H1 (cell line): ENCODE results near the gene NFAT5. TPM values are rescaled to one million over a fixed set of nuclear protein-coding genes. Genes with fewer than 3 reads are reported as not detected.

Experiments
- CTCF ChIA-PET: fragments of 300-600 bp; sonication (Branson Sonifier 250); formaldehyde crosslinking; loops from one replicate; lab custom pipeline; 2021; ENCODE audit not compliant: partially characterized antibody; lab: Charles Lee
- POLR2A ChIA-PET: fragments of 300-600 bp; sonication (Branson Sonifier 250); formaldehyde crosslinking; loops from one replicate; lab custom pipeline; 2021; ENCODE audit warnings: inconsistent platforms; ENCODE audit not compliant: partially characterized antibody; lab: Charles Lee
- DNase-seq, 2 experiments: peaks; one replicate each; pipeline versions ENCODE4 v3.0.0 to v3.0.0-alpha.2; 2010 to 2022; ENCODE audit warnings: low spot score in 2 of 2, low read depth in 1 of 2, mixed read lengths in 1 of 2
- FAIRE-seq: peaks from 2 replicates; lab custom pipeline; 2011; peaks lifted over from hg19 to GRCh38; lab: Jason Lieb, UNC
- H2AFZ ChIP-seq: 2 replicates; pipeline ENCODE4 v1.8.1; 2012; ENCODE audit warnings: low read length, inconsistent platforms
- H2AK5ac ChIP-seq: 2 replicates; pipeline ENCODE4 v1.6.1; 2013; ENCODE audit warnings: low read depth, low read length
- H2BK120ac ChIP-seq: replicated peaks from 2 replicates; pipeline ENCODE3; 2013; ENCODE audit warnings: low read depth, low read length, inconsistent platforms
- H2BK12ac ChIP-seq: 2 replicates; pipeline ENCODE4 v1.6.1; 2013; ENCODE audit warnings: low read depth, low read length
- H2BK15ac ChIP-seq: 2 replicates; pipeline ENCODE4 v1.6.1; 2013; ENCODE audit warnings: low read length
- H2BK20ac ChIP-seq: 2 replicates; pipeline ENCODE4 v1.6.1; 2013; ENCODE audit warnings: low read length
- H2BK5ac ChIP-seq: 2 replicates; pipeline ENCODE4 v1.6.1; 2013; ENCODE audit warnings: low read depth, low read length
- H3K14ac ChIP-seq: 2 replicates; pipeline ENCODE4 v1.6.1; 2013; ENCODE audit warnings: inconsistent platforms; ENCODE audit not compliant: insufficient read length
- H3K18ac ChIP-seq: 2 replicates; pipeline ENCODE4 v1.6.1; 2013; ENCODE audit warnings: low read length; ENCODE audit errors: extremely low read depth
- H3K23ac ChIP-seq: 2 replicates; pipeline ENCODE4 v1.6.1; 2013; ENCODE audit warnings: inconsistent platforms; ENCODE audit not compliant: insufficient read length
- H3K23me2 ChIP-seq: 2 replicates; pipeline ENCODE4 v1.6.1; 2013; ENCODE audit warnings: low read depth, low read length
- H3K27ac ChIP-seq: 2 replicates; pipeline ENCODE4 v1.6.1; 2011; ENCODE audit warnings: low read depth, low read length, inconsistent platforms
- H3K27me3 ChIP-seq, 4 experiments: replicated peaks in 1 of 4; 1 replicate in 1 of 4; 2 replicates in 3 of 4; pipeline versions ENCODE4 v1.6.1 to v1.8.1; 2011 to 2013; ENCODE audit warnings: low read length in 3 of 4, mild to moderate bottlenecking in 3 of 4, inconsistent platforms in 2 of 4, mixed read lengths in 2 of 4, moderate library complexity in 1 of 4; ENCODE audit not compliant: control insufficient read depth in 3 of 4, insufficient read depth in 3 of 4; ENCODE audit errors: extremely low read depth in 1 of 4
- H3K36me3 ChIP-seq, 4 experiments: 2 replicates each; pipeline versions ENCODE4 v1.6.1 to v1.8.1; 2011 to 2013; ENCODE audit warnings: mild to moderate bottlenecking in 4 of 4, low read length in 3 of 4, moderate library complexity in 2 of 4, control low read depth in 1 of 4, inconsistent platforms in 1 of 4; ENCODE audit not compliant: insufficient read depth in 4 of 4, control insufficient read depth in 2 of 4
- H3K4ac ChIP-seq: replicated peaks from 2 replicates; pipeline ENCODE3; 2013; ENCODE audit warnings: low read length, low read depth, mixed read lengths, inconsistent platforms; ENCODE audit not compliant: insufficient read length
- H3K4me1 ChIP-seq, 4 experiments: replicated peaks in 1 of 4; 1 replicate in 1 of 4; 2 replicates in 3 of 4; pipeline versions ENCODE4 v1.6.1 to v1.8.1; 2011 to 2013; ENCODE audit warnings: low read length in 3 of 4, inconsistent platforms in 2 of 4, mixed read lengths in 1 of 4; ENCODE audit not compliant: insufficient read depth in 4 of 4, control insufficient read depth in 3 of 4
- H3K4me2 ChIP-seq, 2 experiments: 2 replicates each; pipeline versions ENCODE4 v1.6.1 to v1.8.1; 2011 to 2013; ENCODE audit warnings: low read depth in 2 of 2, low read length in 2 of 2, control low read depth in 1 of 2, inconsistent platforms in 1 of 2, mild to moderate bottlenecking in 1 of 2; ENCODE audit not compliant: insufficient read depth in 1 of 2
- H3K4me3 ChIP-seq, 4 experiments: fragments of 200-600, 300-600 bp in 1 of 4; sonication (generic), shearing (Covaris generic), sonication (Bioruptor Twin) in 1 of 4; 2 replicates each; pipeline versions ENCODE4 v1.5.1 to v1.8.1; 2011 to 2016; ENCODE audit warnings: low read length in 4 of 4, low read depth in 3 of 4, control low read depth in 2 of 4, inconsistent platforms in 2 of 4, mild to moderate bottlenecking in 2 of 4, mixed read lengths in 1 of 4, moderate library complexity in 1 of 4; ENCODE audit not compliant: insufficient read depth in 2 of 4; ENCODE audit errors: extremely low read depth in 1 of 4
- H3K56ac ChIP-seq: replicated peaks from 2 replicates; pipeline ENCODE3; 2013; ENCODE audit warnings: low read depth, mild to moderate bottlenecking, mixed read lengths, low read length, inconsistent platforms; ENCODE audit not compliant: insufficient read length
- H3K79me1 ChIP-seq: 2 replicates; pipeline ENCODE4 v1.6.1; 2013; ENCODE audit warnings: low read depth, low read length, control low read depth
- H3K79me2 ChIP-seq, 2 experiments: 2 replicates each; pipeline versions ENCODE4 v1.6.1 to v1.8.1; 2012 to 2013; ENCODE audit warnings: low read length in 2 of 2, mild to moderate bottlenecking in 2 of 2, inconsistent platforms in 1 of 2; ENCODE audit not compliant: insufficient read depth in 2 of 2, control insufficient read depth in 1 of 2
- H3K9ac ChIP-seq, 4 experiments: replicated peaks in 1 of 4; 1 replicate in 1 of 4; 2 replicates in 3 of 4; pipeline versions ENCODE4 v1.6.1 to v1.8.1; 2011 to 2013; ENCODE audit warnings: low read depth in 3 of 4, low read length in 3 of 4, control low read depth in 2 of 4, mild to moderate bottlenecking in 2 of 4, moderate library complexity in 2 of 4, inconsistent platforms in 1 of 4; ENCODE audit errors: extremely low read depth in 1 of 4
- H3K9me3 ChIP-seq, 2 experiments: 2 replicates each; pipeline versions ENCODE4 v1.6.1 to v1.8.1; 2012 to 2013; ENCODE audit warnings: mild to moderate bottlenecking in 2 of 2, moderate library complexity in 2 of 2, control low read depth in 1 of 2, inconsistent platforms in 1 of 2, low read depth in 1 of 2, low read length in 1 of 2, mixed read lengths in 1 of 2; ENCODE audit not compliant: insufficient read depth in 2 of 2
- H4K20me1 ChIP-seq, 2 experiments: replicated peaks in 1 of 2; 2 replicates each; pipeline versions ENCODE3 to v1.8.1; 2011 to 2013; ENCODE audit warnings: inconsistent platforms in 2 of 2, low read length in 2 of 2, mild to moderate bottlenecking in 1 of 2; ENCODE audit not compliant: insufficient read depth in 2 of 2, control insufficient read depth in 1 of 2
- H4K5ac ChIP-seq: 2 replicates; pipeline ENCODE4 v1.6.1; 2013; ENCODE audit warnings: low read length, low read depth, mixed read lengths, inconsistent platforms; ENCODE audit not compliant: insufficient read length
- H4K8ac ChIP-seq: 2 replicates; pipeline ENCODE4 v1.8.0; 2013; ENCODE audit warnings: mild to moderate bottlenecking, moderate library complexity, low read length, inconsistent platforms; ENCODE audit not compliant: insufficient read depth; ENCODE audit errors: extremely low read depth
- H4K91ac ChIP-seq: replicated peaks from 2 replicates; pipeline ENCODE3; 2013; ENCODE audit warnings: low read length, mixed read lengths, inconsistent platforms; ENCODE audit not compliant: insufficient read length
- BRCA1 ChIP-seq: IDR thresholded peaks from 2 replicates; pipeline ENCODE4 v1.6.1; 2012; ENCODE audit warnings: low read depth, low read length, improper control_type of control experiment
- CREB1 ChIP-seq: IDR thresholded peaks from 2 replicates; pipeline ENCODE4 v1.6.1; 2012; ENCODE audit warnings: inconsistent platforms
- CTBP2 ChIP-seq: IDR thresholded peaks from 2 replicates; pipeline ENCODE4 v1.7.0; 2011; ENCODE audit warnings: borderline replicate concordance, mild to moderate bottlenecking, moderate library complexity, mixed read lengths, low read length; ENCODE audit not compliant: insufficient read depth, insufficient read length
- MAFK ChIP-seq: IDR thresholded peaks from 2 replicates; pipeline ENCODE4 v1.6.1; 2012; ENCODE audit warnings: low read depth, mild to moderate bottlenecking, improper control_type of control experiment, low read length
- NRF1 ChIP-seq: IDR thresholded peaks from 2 replicates; pipeline ENCODE4 v1.6.1; 2011; ENCODE audit warnings: mild to moderate bottlenecking, low read depth, low read length, improper control_type of control experiment
- POLR2AphosphoS5 ChIP-seq: IDR thresholded peaks from 2 replicates; pipeline ENCODE4 v1.6.1; 2011; ENCODE audit warnings: low read depth, low read length
- SAP30 ChIP-seq: fragments of 300-600 bp; sonication (generic); IDR thresholded peaks from 2 replicates; pipeline ENCODE4 v1.7.1; 2012; ENCODE audit warnings: low read length, moderate library complexity, mild to moderate bottlenecking, inconsistent platforms; ENCODE audit not compliant: insufficient read depth, insufficient replicate concordance
- SIRT6 ChIP-seq: IDR thresholded peaks from one replicate; pipeline ENCODE4 v1.7.1; 2012; ENCODE audit warnings: low read length, inconsistent platforms
- YY1 ChIP-seq: IDR thresholded peaks from 2 replicates; pipeline ENCODE4 v1.6.1; 2011; ENCODE audit warnings: low read depth, mild to moderate bottlenecking, low read length
- WGBS, 2 experiments: shearing (Covaris generic) in 1 of 2; methylation state at CpG; one replicate each; pipeline versions ENCODE4 v1.1.6 to v1.1.7; 2013 to 2015; ENCODE audit warnings: low lambda C conversion rate in 2 of 2, mixed read lengths in 2 of 2, inconsistent platforms in 1 of 2, low coverage in 1 of 2, missing lambda C conversion rate in 1 of 2; ENCODE audit not compliant: insufficient replicate concordance in 2 of 2, insufficient coverage in 1 of 2, insufficient read length in 1 of 2; ENCODE audit errors: extremely low coverage in 1 of 2, missing lambda C conversion rate in 1 of 2; 5-methylcytosine and 5-hydroxymethylcytosine counted together
- polyA plus RNA-seq, 7 experiments: library from polyadenylated mRNA; depleted of rRNA in 3 of 7; stranded (reverse) in 5 of 7; unstranded in 2 of 7; fragments of >200 nt in 5 of 7; fragments of 200-250 nt in 2 of 7; gene quantifications; 1 replicate in 5 of 7; 2 replicates in 1 of 7; 4 replicates in 1 of 7; pipeline versions ENCODE4 v1.2.1 to v1.2.3, GENCODE V29; 2011 to 2013; ENCODE audit warnings: missing spikeins in 2 of 7, mixed read lengths in 2 of 7
- total RNA-seq: library from RNA; stranded (reverse); fragmentation: NEBNext Ultra II Directional; extraction: Animal tissue kit (Norgen Biotek cat#: 25700); gene quantifications from 2 replicates; pipeline ENCODE4 v1.2.1, GENCODE V29; 2021
- TF ChIP-seq, protein P1 (sequence below): IDR thresholded peaks from 2 replicates; pipeline ENCODE4 v1.6.1; 2012; ENCODE audit warnings: inconsistent platforms

Gene NFAT5
- total and polyA plus RNA-seq, 2 of the 8 experiments (the other 6 are each of a cell fraction or from before 2014, with no cell fraction given): 8.9 to 29.0 TPM

DNA sequence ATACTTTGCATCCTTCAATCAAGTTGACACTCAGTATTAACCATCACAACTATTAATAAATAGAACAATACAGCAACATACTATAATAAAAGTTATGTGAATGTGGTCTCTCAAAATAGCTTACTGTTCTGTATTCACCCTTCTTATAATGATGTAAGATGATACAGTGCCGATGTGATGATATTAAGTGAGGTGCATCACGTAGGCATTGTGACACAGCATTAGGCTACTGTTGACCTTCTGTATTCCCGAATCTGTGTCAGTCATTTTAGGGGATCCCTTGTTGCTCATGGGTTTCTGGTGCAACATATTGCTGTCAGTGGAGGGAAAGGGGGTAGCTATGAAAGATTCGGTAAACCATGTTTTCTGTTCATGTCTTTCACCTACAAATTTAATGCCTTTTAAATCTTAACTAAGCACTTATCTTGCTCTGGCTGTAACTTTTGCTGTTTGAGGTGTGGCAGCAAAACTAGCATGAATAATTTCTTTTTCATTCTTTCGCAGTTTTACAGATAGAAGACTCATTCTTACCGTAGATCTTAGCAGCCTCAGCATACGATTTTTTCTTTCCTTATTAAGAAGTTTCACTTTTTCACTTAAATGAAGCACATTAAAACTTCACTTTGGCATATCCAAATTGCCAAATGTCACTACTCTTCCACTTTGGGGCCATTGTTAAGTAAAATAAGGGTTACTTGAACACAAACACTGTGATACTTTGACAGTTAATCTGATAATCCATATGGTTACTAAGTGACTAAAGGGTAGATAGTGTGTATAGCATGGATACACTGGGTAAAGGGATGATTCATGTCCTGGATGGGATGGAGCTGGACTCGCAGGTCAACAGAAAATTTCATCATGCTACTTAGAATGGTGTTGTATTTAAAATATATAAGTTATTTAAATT, 29.6 kb downstream of the NFAT5 start:
- Histone ChIP-seq H2AFZ (no peak overlapping the region), H4K5ac (no peak overlapping the region), H2BK20ac (no peak overlapping the region), H2BK15ac (no peak overlapping the region), H3K9ac (no peak overlapping the region), H3K18ac (no peak overlapping the region), H3K27me3 (no peaks in the 10 kb centered on the region), H3K23ac (no peak overlapping the region), H3K56ac (no peak overlapping the region), H3K4ac (no peak overlapping the region), H3K4me3 (no peak overlapping the region), H4K91ac (no peak overlapping the region), H2BK12ac (no peak overlapping the region), H3K79me1 (no peaks in the 10 kb centered on the region; the same call in 1 of the 2 replicates), H3K23me2 (no peaks in the 10 kb centered on the region), H2AK5ac (no peak overlapping the region), H3K9me3 (no peaks in the 10 kb centered on the region), H3K14ac (no peak overlapping the region), H2BK120ac (no peak overlapping the region), H3K27ac (no peak overlapping the region), H3K79me2 (peaks cover 0 to 38% of the 10 kb centered on the region in 2 experiments; a peak in 2 of 4 replicates), H3K4me1 (no peaks in the 10 kb centered on the region), H2BK5ac (no peak overlapping the region), H3K36me3 (no peaks in the 10 kb centered on the region), H4K20me1 (peaks cover 0 to 3% of the 10 kb centered on the region in 2 experiments), H3K4me2 (no peak overlapping the region), H4K8ac (no peak overlapping the region)
- no peak for FAIRE-seq
- WGBS, 2 experiments: 84% methylated on average over 8 of the region's 8 CpGs; no CpG with 5 or more reads in 1 of the 2 experiments
- CTCF ChIA-PET: interaction anchor here (1.0 to 2.0 kb wide), 2 partner anchors 11 to 19 kb away, joined by 4 to 8 read pairs; no protein-coding TSS in a partner anchor
- POLR2A ChIA-PET: interaction anchor here (0.6 kb wide), 1 partner anchor 750 kb away, joined by 3 read pairs; no protein-coding TSS in a partner anchor
- DNase-seq: no peak
- TF ChIP-seq MAFK (no peak), BRCA1 (no peak), SAP30 (no peak), CTBP2 (no peak), SIRT6 (no peak), CREB1 (no peak), NRF1 (no peak), YY1 (no peak), POLR2AphosphoS5 (no peak)
- TF ChIP-seq, protein P1, sequence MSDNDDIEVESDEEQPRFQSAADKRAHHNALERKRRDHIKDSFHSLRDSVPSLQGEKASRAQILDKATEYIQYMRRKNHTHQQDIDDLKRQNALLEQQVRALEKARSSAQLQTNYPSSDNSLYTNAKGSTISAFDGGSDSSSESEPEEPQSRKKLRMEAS: no peak
